SK-MEL-5 (cell line): ENCODE results near the gene IL16. TPM values are rescaled to one million over a fixed set of nuclear protein-coding genes. Genes with fewer than 3 reads are reported as not detected.
"Not testable (repeated sequence)": the region's sequence is repeated elsewhere in the genome, so short reads cannot be mapped to it uniquely, and the experiment has no call there.

Experiments
- DNase-seq: peaks from one replicate; pipeline ENCODE4 v3.0.0-alpha.2; 2016; ENCODE audit warnings: low read depth, low spot score
- in situ Hi-C: cut with HindIII; loops from 2 replicates; pipeline ENCODE4 v1.10.0; 2016; ENCODE audit warnings: low sequenced_read_pairs, high pct_unique_total_duplicates, low pct_unique_long_range_greater_than_20kb
- total RNA-seq: library from RNA; depleted of rRNA; stranded (reverse); fragments of >200 nt; shearing (Covaris generic); gene quantifications from 2 replicates; pipeline ENCODE4 v1.2.3, GENCODE V29; 2014

The IL16 gene
- total RNA-seq, 1 experiment from 2014 or later, result 6.4 TPM

DNA sequence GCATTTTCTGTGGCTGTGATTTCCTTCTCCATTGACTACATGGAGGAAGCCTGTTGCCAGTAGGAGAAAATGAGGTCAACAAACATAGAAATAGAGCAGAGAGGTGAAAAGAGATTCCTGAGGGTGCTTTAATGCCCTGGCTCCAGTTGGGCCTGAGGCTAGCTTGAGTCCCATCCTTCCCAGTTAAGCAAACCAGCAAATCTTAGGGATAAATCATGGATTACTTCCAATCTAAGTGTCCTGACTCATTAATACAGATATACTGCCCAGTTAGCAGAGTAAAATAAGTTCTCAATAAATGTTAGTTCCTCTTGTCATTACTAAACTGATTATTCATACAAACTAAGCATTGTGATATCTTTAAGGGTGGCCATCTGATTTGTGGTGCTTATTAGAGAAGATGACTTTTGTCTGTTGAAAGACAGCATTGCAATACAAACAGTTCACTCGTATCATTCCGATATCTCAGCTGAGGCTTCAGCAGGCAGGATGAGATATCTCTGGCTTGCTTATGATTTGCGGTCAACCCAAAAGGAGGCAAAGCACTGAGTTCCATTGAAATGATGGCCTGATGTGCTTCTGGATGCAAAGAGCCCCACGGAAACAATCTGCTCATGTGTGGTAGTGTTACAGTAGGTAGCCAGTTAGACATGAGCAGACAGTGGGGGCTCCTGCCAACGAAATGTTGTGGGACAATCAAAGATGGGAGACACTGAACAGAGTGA, 133.8 kb downstream of the IL16 start:
- in situ Hi-C loops, result no loop called here
- DNase-seq, result no peak

DNA sequence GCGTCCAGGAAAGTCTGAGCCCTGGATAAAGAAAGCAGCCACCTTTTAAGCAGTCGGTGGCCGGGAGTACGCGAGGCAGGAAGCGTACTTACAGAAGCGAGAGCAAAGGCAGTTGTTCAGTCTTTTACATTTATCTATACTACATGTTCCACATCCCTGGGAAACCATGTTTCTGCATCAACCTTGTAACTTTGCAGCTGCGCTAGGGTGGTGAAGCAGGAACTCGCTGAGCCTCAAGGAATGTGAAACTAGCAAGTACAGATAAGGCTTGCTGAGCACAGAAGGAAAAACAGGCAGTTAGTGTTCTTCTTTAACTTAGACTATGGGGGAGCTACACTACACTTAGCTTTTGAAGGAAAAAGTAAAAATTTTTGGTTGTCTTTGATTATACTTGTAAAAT, 134.5 kb downstream of the IL16 start:
- DNase-seq, in situ Hi-C loops: not testable (repeated sequence)

DNA sequence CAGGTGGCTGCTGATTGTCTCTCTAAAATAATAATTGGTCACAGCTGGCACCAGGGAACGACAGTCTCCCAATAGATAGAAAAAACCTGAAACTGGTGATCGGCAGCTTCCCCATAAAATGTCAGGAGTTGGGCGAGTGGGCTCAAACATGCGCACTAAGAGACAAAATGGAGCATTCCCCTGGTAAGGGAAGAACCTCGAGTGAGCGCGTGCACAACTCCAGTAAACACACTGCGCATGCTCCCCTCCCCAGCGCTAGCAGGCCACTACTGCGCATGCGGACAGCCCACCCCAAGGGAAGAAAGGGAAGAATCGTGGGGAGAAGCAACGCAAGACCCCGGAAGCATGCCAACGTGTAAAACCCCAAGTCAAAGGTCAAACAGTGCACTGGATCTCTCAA, 134.9 kb downstream of the IL16 start:
- DNase-seq, result no peak
- in situ Hi-C loops, result no loop called here

DNA sequence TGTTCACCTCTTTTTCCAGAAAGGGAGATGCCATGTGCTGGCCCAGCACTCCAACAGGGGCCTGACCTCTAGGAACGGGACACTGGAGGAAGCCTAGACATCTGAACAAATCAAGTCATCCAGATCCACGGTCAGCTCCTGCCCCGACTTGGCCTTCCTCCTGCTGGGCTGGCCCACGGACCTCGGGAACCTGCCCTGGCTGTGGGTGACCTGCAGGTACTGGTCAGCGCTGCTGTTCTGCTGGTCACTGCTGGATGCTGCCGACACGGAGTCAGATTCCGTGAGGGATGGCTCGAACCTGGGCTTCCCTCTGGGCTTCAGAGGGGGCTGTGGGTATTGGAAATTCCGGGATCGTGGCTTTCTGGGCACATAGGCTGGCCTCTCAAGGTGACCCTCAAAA, 135.6 kb downstream of the IL16 start:
- in situ Hi-C loops, result no loop called here
- no peak for DNase-seq

DNA sequence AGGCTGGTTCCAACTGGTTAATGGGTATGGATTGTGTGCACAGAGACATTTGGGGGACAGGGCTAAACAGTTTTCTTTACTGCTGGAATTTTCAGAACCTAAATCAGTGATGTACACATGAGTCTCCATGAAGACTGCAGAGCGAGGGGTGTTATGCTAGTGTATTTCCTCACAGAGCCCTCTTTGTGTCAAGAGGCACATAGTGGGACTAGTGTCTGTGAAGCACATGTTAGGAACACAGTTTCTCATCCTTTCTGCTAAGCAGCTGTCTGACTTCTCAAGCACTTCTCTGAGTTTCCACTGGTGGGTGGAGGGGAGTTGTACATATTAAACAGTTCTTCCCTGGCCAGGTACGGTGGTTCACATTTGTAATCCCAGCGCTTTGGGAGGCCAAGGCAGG, 136.7 kb downstream of the IL16 start:
- DNase-seq, result no peak
- in situ Hi-C loops, result no loop called here

DNA sequence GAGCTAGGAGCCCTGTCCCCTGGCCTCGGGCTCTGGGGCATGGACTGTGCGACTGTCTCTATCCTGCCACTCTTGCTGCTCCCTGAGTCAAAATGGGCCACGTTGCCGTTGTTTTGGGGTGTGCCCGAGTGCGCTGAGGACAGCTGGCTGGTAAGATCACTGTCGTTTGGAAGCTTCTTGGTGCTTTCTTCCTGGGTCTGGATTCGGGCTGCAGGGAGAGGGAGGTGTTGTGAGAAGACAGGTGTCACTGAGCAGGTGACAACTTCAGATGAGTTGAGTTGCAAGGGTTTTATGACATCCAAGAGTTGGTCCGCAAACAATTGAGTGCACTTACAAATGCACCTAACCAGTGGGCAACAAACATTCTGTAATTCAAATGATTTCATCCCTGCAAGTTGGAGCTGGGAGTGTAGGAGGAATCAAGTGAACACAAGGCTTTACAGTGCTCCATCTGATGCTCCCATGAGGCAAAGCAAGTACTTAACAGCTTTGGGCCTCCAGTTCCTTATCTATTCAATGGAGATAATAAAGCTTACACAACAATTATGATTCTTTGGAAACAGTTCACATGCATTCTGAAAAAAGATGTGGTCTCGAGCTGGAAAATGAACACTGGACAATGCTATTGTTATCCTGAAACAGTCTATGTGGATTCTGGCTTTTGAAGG, 138.2 kb downstream of the IL16 start:
- DNase-seq, result no peak
- in situ Hi-C loops, result no loop called here

- in situ Hi-C loops, result no loop called here
- no peak for DNase-seq
Observed at GRCh38 chr15:81335631-81336030, 139.0 kb downstream of the IL16 start.

GRCh38 chr15:81336568-81336967, 139.9 kb downstream of the IL16 start:
- peak; percentile 51 for DNase-seq
- in situ Hi-C loops, result no loop called here

- in situ Hi-C loops, result no loop called here
- DNase-seq, result no peak
Observed at GRCh38 chr15:81337241-81337640, 140.6 kb downstream of the IL16 start.

DNA sequence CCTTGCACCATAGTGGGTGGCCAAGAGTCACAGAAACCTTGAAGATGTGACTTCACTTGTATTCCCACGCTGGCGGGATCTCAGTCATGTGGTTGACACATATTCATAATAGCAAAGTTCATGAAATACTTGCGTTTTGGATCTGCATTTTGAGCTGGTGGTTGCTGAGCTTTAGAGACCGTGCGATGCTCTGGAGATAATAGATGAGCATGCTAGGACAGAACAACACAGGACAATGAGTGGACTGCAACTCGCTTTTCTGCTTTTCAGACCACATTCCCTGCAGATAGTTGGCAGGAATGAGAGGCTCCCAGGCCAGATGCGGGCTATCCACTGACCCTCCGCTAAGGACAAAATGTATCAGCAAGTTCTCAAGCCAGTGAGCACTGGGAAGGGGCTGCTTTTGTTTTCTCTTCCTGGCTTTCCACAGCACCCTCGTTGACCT, 141.1 kb downstream of the IL16 start:
- DNase-seq, result no peak
- in situ Hi-C loops, result no loop called here

DNA sequence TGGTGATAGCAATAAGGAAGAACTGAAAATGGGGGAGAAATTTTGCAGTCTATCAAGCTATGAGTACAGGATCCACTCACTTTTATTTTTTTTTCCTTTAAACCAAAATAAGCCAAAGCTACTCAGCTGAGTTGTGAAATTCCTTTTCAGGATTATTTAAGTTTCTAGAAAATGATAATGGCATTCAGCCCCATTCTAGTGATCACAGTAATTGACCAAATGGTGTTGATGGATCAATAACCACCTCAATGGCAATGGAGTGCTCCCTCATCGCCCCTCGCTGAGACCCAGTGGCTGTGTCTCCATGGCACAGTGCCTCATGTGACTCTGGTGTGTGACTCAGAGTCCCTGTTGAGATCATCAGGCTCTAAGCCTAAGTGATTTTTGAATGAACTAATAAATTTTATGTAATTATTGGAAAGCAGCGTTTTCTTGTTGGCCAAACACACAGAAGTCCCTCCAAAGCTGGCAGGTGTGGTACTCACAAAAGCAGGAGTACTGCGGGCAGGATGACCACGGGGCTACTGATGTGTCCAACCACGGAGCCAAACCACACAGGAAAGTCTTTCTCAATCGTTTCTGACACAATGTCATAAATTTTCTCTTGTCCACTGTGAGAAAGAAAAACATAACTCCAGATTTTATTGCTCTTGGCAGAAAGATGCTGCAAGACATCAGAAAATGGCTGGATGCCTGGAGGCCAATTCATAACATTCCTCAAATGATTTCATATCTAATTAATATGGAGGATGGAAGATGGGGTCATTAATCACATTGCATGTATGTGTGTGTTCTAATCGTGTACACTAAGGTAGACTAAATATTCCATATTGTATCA, 141.7 kb downstream of the IL16 start:
- peak; percentile 11 for DNase-seq
- in situ Hi-C loops, result no loop called here

- no peak for DNase-seq
- in situ Hi-C loops, result no loop called here
Observed at GRCh38 chr15:81339321-81339720, 142.6 kb downstream of the IL16 start.

- in situ Hi-C loops, result no loop called here
- no peak for DNase-seq
Observed at GRCh38 chr15:81339851-81340250, 143.2 kb downstream of the IL16 start.

DNA sequence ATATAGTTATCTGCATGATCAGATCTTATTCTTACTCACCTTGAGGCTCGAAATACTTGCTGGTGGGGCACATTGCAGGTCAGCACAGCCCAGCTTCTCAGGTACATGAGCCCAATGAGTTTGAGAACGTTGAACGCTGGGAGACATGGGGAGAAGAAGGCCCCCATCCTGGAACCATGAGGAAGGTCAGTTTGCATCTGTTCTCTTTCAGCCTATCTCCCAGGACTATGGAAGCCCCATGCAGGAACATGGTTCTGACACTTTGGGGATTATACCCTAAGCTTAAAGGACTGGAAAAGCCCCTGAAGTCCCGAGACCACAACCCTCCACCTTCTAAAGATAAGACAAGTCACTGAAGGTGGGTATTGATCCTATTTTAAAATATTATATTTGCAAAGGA, 144.7 kb downstream of the IL16 start:
- in situ Hi-C loops, result no loop called here
- no peak for DNase-seq

DNA sequence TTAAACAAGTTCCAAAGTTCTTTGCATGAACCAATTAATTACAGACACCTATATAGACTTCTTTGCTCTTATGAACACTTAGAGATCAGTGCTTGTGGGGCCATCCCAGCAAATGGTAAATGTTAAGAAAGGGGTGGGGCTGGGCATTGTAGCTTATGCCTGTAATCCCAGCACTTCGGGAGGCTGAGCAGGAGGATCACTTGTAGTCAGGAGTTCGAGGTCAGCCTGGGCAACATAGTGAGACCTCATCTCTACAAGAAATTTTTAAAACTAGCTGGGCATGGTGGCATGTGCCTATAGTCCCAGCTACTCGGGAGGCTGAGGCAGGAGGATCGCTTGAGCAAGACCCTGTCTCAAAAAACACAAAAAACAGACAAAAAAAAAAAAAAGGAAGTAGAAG, 146.7 kb downstream of the IL16 start:
- DNase-seq, result no peak
- in situ Hi-C loops, result no loop called here

DNA sequence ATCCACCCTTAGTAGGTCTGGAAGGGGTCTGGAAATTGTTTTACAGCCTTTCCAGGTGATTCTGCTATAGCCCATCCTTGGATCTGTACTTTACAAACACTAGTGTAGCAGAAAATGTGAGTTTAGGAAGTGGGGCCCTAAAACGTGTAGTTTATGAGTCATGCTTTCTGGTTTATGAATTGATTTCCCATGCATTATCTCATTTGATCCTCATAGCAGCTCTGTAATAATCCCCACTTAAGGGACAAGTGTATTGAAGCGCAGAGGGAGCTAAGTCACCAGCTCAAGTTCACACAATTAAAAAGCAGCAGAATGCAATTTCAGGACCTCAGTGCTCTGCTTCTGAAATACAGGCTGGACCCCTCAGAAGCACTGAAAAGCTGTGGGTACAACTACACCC, 149.9 kb downstream of the IL16 start:
- no peak for DNase-seq
- in situ Hi-C loops, result no loop called here

DNA sequence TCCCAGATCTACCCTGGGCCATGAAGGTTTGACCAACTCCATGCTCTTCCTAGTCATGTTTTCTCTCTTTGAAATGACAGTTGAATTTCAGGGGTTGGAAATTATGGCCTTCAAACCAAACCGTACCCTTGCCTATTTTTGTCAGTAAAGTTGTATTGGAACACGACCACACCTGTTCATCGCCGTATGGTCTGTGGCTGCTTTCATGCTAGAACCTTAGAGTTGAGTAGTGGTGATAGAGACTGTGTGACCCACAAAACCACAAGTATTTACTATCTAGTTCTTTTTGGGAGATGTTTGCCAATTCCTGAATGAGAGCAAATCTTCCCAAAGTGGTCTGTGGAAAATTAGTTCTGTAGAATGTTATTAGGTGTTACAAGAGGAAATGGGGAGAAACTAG, 151.2 kb downstream of the IL16 start:
- in situ Hi-C loops, result no loop called here
- no peak for DNase-seq

- in situ Hi-C loops, DNase-seq: not testable (repeated sequence)
Observed at GRCh38 chr15:81348691-81349090, 152.0 kb downstream of the IL16 start.
